ENCODE data around the gene MOB1A.

MOB1A gene

GRCh38 chr2:74146929-74147726 lies 31.6 kb downstream of the MOB1A start:
- peak overlapping the region; percentile 89 for H3K4me3 ChIP-seq (ENCODE audit: low read depth, low read length, poor library complexity, severe bottlenecking)
- H3K4me1 ChIP-seq (ENCODE audit: insufficient read depth, low read length, severe bottlenecking): peaks cover 30% of the 10 kb centered on the region
- peak overlapping the region; percentile 96 for H3K4me2 ChIP-seq (ENCODE audit: low read length)
- H3K79me2 ChIP-seq (ENCODE audit: insufficient read depth, low read length): no peaks in the 10 kb centered on the region
- H3K9ac ChIP-seq (ENCODE audit: low read length): peak overlapping the region; percentile 90
- H2AFZ ChIP-seq (ENCODE audit: low read length): no peak overlapping the region
- no peaks in the 10 kb centered on the region for H3K27me3 ChIP-seq (ENCODE audit: insufficient read depth, low read length)
- no peak overlapping the region for H3K27ac ChIP-seq (ENCODE audit: low read depth, low read length, poor library complexity, severe bottlenecking)
- peaks cover 17% of the 10 kb centered on the region; the same call in 1 of the 2 replicates for H3K36me3 ChIP-seq (ENCODE audit: insufficient read depth, low read length)
- H3K9me3 ChIP-seq (ENCODE audit: low read length): no peaks in the 10 kb centered on the region
- peaks cover 17% of the 10 kb centered on the region for H3F3A ChIP-seq (ENCODE audit: insufficient read depth, low read length)
- H4K20me1 ChIP-seq (ENCODE audit: insufficient read depth, low read length): no peaks in the 10 kb centered on the region
- H3K9me2 ChIP-seq (ENCODE audit: low read depth, low read length): no peaks in the 10 kb centered on the region
- TF ChIP-seq EZH2 (IDR thresholded peaks at IDR 0.05; ENCODE audit: borderline replicate concordance, low read length) (no peak), CTCF (IDR thresholded peaks at IDR 0.05; ENCODE audit: low read length) (no peak)

GRCh38 chr2:74142340-74142739 lies 36.3 kb downstream of the MOB1A start:
- peaks cover 11% of the 10 kb centered on the region for H3K36me3 ChIP-seq (ENCODE audit: insufficient read depth, low read length)
- TF ChIP-seq CTCF (IDR thresholded peaks at IDR 0.05; ENCODE audit: low read length): peak; percentile 41; the same call in 1 of the 2 replicates
- no peak for TF ChIP-seq EZH2 (IDR thresholded peaks at IDR 0.05; ENCODE audit: borderline replicate concordance, low read length)
- H3F3A ChIP-seq (ENCODE audit: insufficient read depth, low read length): no peaks in the 10 kb centered on the region
- no peak overlapping the region for H3K4me2 ChIP-seq (ENCODE audit: low read length)
- H3K27me3 ChIP-seq (ENCODE audit: insufficient read depth, low read length): no peaks in the 10 kb centered on the region
- H3K79me2 ChIP-seq (ENCODE audit: insufficient read depth, low read length): no peaks in the 10 kb centered on the region
- no peaks in the 10 kb centered on the region for H3K9me2 ChIP-seq (ENCODE audit: low read depth, low read length)
- no peak overlapping the region for H3K27ac ChIP-seq (ENCODE audit: low read depth, low read length, poor library complexity, severe bottlenecking)
- no peak overlapping the region for H3K4me3 ChIP-seq (ENCODE audit: low read depth, low read length, poor library complexity, severe bottlenecking)
- peaks cover 13% of the 10 kb centered on the region for H3K4me1 ChIP-seq (ENCODE audit: insufficient read depth, low read length, severe bottlenecking)
- no peaks in the 10 kb centered on the region for H4K20me1 ChIP-seq (ENCODE audit: insufficient read depth, low read length)
- no peaks in the 10 kb centered on the region for H3K9me3 ChIP-seq (ENCODE audit: low read length)
- H2AFZ ChIP-seq (ENCODE audit: low read length): no peak overlapping the region
- H3K9ac ChIP-seq (ENCODE audit: low read length): no peak overlapping the region

GRCh38 chr2:74138600-74139323 lies 39.9 kb downstream of the MOB1A start:
- no peak overlapping the region for H2AFZ ChIP-seq (ENCODE audit: low read length)
- H3K4me3 ChIP-seq (ENCODE audit: low read depth, low read length, poor library complexity, severe bottlenecking): no peak overlapping the region
- H3F3A ChIP-seq (ENCODE audit: insufficient read depth, low read length): no peaks in the 10 kb centered on the region
- H3K4me1 ChIP-seq (ENCODE audit: insufficient read depth, low read length, severe bottlenecking): no peaks in the 10 kb centered on the region
- H4K20me1 ChIP-seq (ENCODE audit: insufficient read depth, low read length): no peaks in the 10 kb centered on the region
- H3K4me2 ChIP-seq (ENCODE audit: low read length): no peak overlapping the region
- no peaks in the 10 kb centered on the region for H3K9me2 ChIP-seq (ENCODE audit: low read depth, low read length)
- H3K27ac ChIP-seq (ENCODE audit: low read depth, low read length, poor library complexity, severe bottlenecking): no peak overlapping the region
- no peak overlapping the region for H3K9ac ChIP-seq (ENCODE audit: low read length)
- no peaks in the 10 kb centered on the region for H3K9me3 ChIP-seq (ENCODE audit: low read length)
- H3K36me3 ChIP-seq (ENCODE audit: insufficient read depth, low read length): peaks cover 24% of the 10 kb centered on the region
- no peaks in the 10 kb centered on the region for H3K79me2 ChIP-seq (ENCODE audit: insufficient read depth, low read length)
- no peak for TF ChIP-seq CTCF (IDR thresholded peaks at IDR 0.05; ENCODE audit: low read length)
- no peaks in the 10 kb centered on the region for H3K27me3 ChIP-seq (ENCODE audit: insufficient read depth, low read length)

Data from OCI-LY1 (cell line).